ENCODE results near the gene MICAL2.
A peak's percentile ranks its signal among the peaks of the same experiment; 100 is the strongest.

MICAL2 gene

DNA sequence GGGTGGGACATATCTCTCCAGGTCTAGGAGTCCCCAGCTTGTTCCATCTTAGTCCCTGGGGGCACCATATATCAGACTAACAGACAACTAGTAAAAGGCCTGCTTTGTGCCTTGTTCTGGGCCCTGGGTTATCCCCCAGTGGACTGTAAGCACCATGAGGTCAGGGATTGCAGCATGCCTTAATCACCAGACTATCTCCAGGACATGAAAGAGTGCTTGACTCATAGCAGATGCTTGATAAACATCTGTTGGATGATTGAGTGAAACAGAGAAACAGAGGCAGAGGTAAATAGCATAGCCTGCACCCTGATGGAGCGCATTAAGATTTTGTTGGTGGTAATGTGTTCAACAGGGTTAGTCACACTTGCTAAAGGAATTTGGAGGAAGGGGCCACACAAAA lies 94.1 kb downstream of the MICAL2 start:
- Histone ChIP-seq H3K9me3 (ENCODE audit: low read length) (no peaks in the 10 kb centered on the region), H3K27me3 (ENCODE audit: control insufficient read depth in 1 of 2, insufficient read depth in 2 of 2, low read length in 2 of 2) (no peaks in the 10 kb centered on the region), H3K9ac (ENCODE audit: low read length) (no peak overlapping the region), H3K4me3 (ENCODE audit: low read depth in 1 of 2, low read length in 2 of 2) (no peak overlapping the region), H3K27ac (ENCODE audit: low read depth, low read length) (no peak overlapping the region), H3K36me3 (ENCODE audit: insufficient read depth, low read length) (peaks cover 33% of the 10 kb centered on the region), H3K4me1 (ENCODE audit: insufficient read depth, low read length) (peaks cover 24% of the 10 kb centered on the region)

GRCh38 chr11:12205330-12205729 lies 94.9 kb downstream of the MICAL2 start:
- Histone ChIP-seq H3K4me1 (ENCODE audit: insufficient read depth, low read length) (peaks cover 18% of the 10 kb centered on the region), H3K27ac (ENCODE audit: low read depth, low read length) (no peak overlapping the region), H3K9me3 (ENCODE audit: low read length) (no peaks in the 10 kb centered on the region), H3K9ac (ENCODE audit: low read length) (no peak overlapping the region), H3K36me3 (ENCODE audit: insufficient read depth, low read length) (peaks cover 40% of the 10 kb centered on the region), H3K4me3 (ENCODE audit: low read depth in 1 of 2, low read length in 2 of 2) (no peak overlapping the region), H3K27me3 (ENCODE audit: control insufficient read depth in 1 of 2, insufficient read depth in 2 of 2, low read length in 2 of 2) (no peaks in the 10 kb centered on the region)

DNA sequence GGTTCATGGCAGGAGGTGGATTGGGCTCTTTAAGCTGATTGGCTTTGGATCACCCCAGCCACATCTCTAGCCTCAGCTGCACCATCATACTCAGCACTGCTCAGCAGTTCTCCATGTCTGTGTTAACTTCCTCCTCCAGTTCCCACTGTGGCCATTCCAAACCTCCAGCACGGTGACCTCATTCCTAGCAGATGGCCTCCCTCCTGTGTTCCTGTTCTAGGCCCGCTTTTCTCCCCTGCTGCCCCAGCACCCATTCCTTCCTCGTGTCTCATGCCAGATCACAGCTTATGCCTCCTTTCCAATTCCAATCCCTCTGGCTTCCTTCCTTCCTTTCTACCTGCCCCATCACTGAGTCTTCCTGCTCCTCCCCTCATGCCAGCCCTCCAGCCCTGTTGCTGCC lies 96.1 kb downstream of the MICAL2 start:
- peaks cover 41% of the 10 kb centered on the region for H3K36me3 ChIP-seq (ENCODE audit: insufficient read depth, low read length)
- peaks cover 6% of the 10 kb centered on the region for H3K4me1 ChIP-seq (ENCODE audit: insufficient read depth, low read length)
- H3K4me3 ChIP-seq (ENCODE audit: low read depth in 1 of 2, low read length in 2 of 2), result no peak overlapping the region
- no peaks in the 10 kb centered on the region for H3K27me3 ChIP-seq (ENCODE audit: control insufficient read depth in 1 of 2, insufficient read depth in 2 of 2, low read length in 2 of 2)
- H3K9me3 ChIP-seq (ENCODE audit: low read length), result no peaks in the 10 kb centered on the region
- no peak overlapping the region for H3K9ac ChIP-seq (ENCODE audit: low read length)
- no peak overlapping the region for H3K27ac ChIP-seq (ENCODE audit: low read depth, low read length)

DNA sequence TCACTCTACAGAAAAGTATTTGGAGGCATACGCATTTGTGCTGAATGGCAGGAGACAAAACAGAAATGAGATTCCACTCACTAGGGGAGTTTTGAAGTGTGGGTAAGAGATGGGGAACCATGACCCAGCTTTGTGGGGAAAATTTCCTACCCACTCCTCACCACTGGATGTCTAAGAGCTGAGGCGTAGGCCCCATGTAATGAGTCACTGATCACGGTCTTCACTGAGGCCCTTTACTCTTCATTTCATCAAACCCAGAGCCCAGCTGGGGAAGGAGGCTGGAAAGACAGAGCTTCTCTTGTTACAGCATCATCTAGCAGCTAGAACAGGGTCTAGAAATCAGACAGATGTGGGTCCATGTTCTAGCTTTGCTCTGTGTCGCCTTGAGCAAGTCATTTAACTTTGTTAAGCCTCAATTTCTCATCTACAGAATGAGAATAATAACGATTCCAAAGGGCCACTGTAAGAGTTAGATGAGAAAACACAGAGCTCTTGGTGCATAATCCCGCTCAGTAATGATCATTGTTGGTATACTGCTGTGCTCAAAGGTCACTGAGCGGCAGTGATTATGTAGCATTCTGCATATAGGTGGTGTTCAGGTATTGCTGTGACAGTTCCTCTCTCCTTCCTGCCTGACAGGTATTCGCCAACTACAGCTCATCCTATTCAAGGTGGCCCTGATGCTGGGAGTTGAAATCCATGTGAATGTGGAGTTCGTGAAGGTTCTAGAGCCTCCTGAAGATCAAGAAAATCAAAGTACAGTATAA lies 97.2 kb downstream of the MICAL2 start:
- no peak overlapping the region for H3K27ac ChIP-seq (ENCODE audit: low read depth, low read length)

DNA sequence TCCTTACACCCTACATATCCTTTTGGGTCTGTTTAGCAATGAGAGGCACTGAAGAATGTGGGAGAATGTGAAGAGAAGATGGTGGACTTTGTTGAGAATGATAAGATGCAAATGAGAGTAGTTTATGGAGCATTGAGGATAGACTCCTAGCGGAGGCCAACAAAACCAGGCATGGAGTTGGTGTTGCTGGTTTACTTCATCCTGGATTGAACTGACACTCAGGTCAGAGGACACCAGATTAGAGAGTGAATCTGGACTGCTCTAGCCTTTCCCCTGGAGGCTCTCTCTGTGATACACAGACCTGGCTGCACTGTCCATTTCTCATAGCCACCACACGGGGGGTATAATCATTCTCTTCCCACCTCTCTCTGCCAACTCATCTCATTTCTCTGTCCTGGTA lies 98.7 kb downstream of the MICAL2 start:
- Histone ChIP-seq H3K4me1 (ENCODE audit: insufficient read depth, low read length) (peaks cover 18% of the 10 kb centered on the region), H3K4me3 (ENCODE audit: low read depth in 1 of 2, low read length in 2 of 2) (no peak overlapping the region), H3K27me3 (ENCODE audit: control insufficient read depth in 1 of 2, insufficient read depth in 2 of 2, low read length in 2 of 2) (no peaks in the 10 kb centered on the region), H3K9ac (ENCODE audit: low read length) (no peak overlapping the region), H3K27ac (ENCODE audit: low read depth, low read length) (no peak overlapping the region), H3K36me3 (ENCODE audit: insufficient read depth, low read length) (peaks cover 44% of the 10 kb centered on the region), H3K9me3 (ENCODE audit: low read length) (no peaks in the 10 kb centered on the region)

More for the DNA sequence above, 97.2 kb downstream of the MICAL2 start:
- Histone ChIP-seq H3K36me3 (ENCODE audit: insufficient read depth, low read length) (peaks cover 41% of the 10 kb centered on the region), H3K9me3 (ENCODE audit: low read length) (no peaks in the 10 kb centered on the region), H3K27me3 (ENCODE audit: control insufficient read depth in 1 of 2, insufficient read depth in 2 of 2, low read length in 2 of 2) (no peaks in the 10 kb centered on the region), H3K4me1 (ENCODE audit: insufficient read depth, low read length) (peaks cover 5% of the 10 kb centered on the region), H3K4me3 (ENCODE audit: low read depth in 1 of 2, low read length in 2 of 2) (no peak overlapping the region), H3K9ac (ENCODE audit: low read length) (no peak overlapping the region)

- no peak overlapping the region for H3K9ac ChIP-seq (ENCODE audit: low read length)
- peaks cover 52% of the 10 kb centered on the region for H3K36me3 ChIP-seq (ENCODE audit: insufficient read depth, low read length)
- H3K27me3 ChIP-seq (ENCODE audit: control insufficient read depth in 1 of 2, insufficient read depth in 2 of 2, low read length in 2 of 2), result no peaks in the 10 kb centered on the region
- peaks cover 18% of the 10 kb centered on the region for H3K4me1 ChIP-seq (ENCODE audit: insufficient read depth, low read length)
- H3K27ac ChIP-seq (ENCODE audit: low read depth, low read length), result no peak overlapping the region
- H3K9me3 ChIP-seq (ENCODE audit: low read length), result no peaks in the 10 kb centered on the region
- H3K4me3 ChIP-seq (ENCODE audit: low read depth in 1 of 2, low read length in 2 of 2), result no peak overlapping the region
Observed at GRCh38 chr11:12210200-12210599, 99.8 kb downstream of the MICAL2 start.

- peaks cover 51% of the 10 kb centered on the region for H3K36me3 ChIP-seq (ENCODE audit: insufficient read depth, low read length)
- no peak overlapping the region for H3K27ac ChIP-seq (ENCODE audit: low read depth, low read length)
- no peaks in the 10 kb centered on the region for H3K9me3 ChIP-seq (ENCODE audit: low read length)
- no peaks in the 10 kb centered on the region for H3K27me3 ChIP-seq (ENCODE audit: control insufficient read depth in 1 of 2, insufficient read depth in 2 of 2, low read length in 2 of 2)
- peaks cover 26% of the 10 kb centered on the region for H3K4me1 ChIP-seq (ENCODE audit: insufficient read depth, low read length)
- H3K4me3 ChIP-seq (ENCODE audit: low read depth in 1 of 2, low read length in 2 of 2), result no peak overlapping the region
- H3K9ac ChIP-seq (ENCODE audit: low read length), result no peak overlapping the region
Observed at GRCh38 chr11:12211331-12212065, 101.1 kb downstream of the MICAL2 start.

GRCh38 chr11:12212174-12212820 lies 101.9 kb downstream of the MICAL2 start:
- Histone ChIP-seq H3K9me3 (ENCODE audit: low read length) (no peaks in the 10 kb centered on the region), H3K4me3 (ENCODE audit: low read depth in 1 of 2, low read length in 2 of 2) (no peak overlapping the region), H3K36me3 (ENCODE audit: insufficient read depth, low read length) (peaks cover 46% of the 10 kb centered on the region), H3K4me1 (ENCODE audit: insufficient read depth, low read length) (peaks cover 34% of the 10 kb centered on the region), H3K27ac (ENCODE audit: low read depth, low read length) (peak overlapping the region; percentile 21), H3K27me3 (ENCODE audit: control insufficient read depth in 1 of 2, insufficient read depth in 2 of 2, low read length in 2 of 2) (no peaks in the 10 kb centered on the region), H3K9ac (ENCODE audit: low read length) (no peak overlapping the region)

- Histone ChIP-seq H3K27ac (ENCODE audit: low read depth, low read length) (peak overlapping the region; percentile 21), H3K4me3 (ENCODE audit: low read depth in 1 of 2, low read length in 2 of 2) (no peak overlapping the region), H3K36me3 (ENCODE audit: insufficient read depth, low read length) (peaks cover 42% of the 10 kb centered on the region), H3K4me1 (ENCODE audit: insufficient read depth, low read length) (peaks cover 39% of the 10 kb centered on the region), H3K9me3 (ENCODE audit: low read length) (no peaks in the 10 kb centered on the region), H3K9ac (ENCODE audit: low read length) (no peak overlapping the region), H3K27me3 (ENCODE audit: control insufficient read depth in 1 of 2, insufficient read depth in 2 of 2, low read length in 2 of 2) (no peaks in the 10 kb centered on the region)
Observed at GRCh38 chr11:12212821-12213185, 102.4 kb downstream of the MICAL2 start.

- Histone ChIP-seq H3K27ac (ENCODE audit: low read depth, low read length) (no peak overlapping the region), H3K9ac (ENCODE audit: low read length) (no peak overlapping the region), H3K36me3 (ENCODE audit: insufficient read depth, low read length) (peaks cover 34% of the 10 kb centered on the region), H3K4me3 (ENCODE audit: low read depth in 1 of 2, low read length in 2 of 2) (no peak overlapping the region), H3K9me3 (ENCODE audit: low read length) (no peaks in the 10 kb centered on the region), H3K27me3 (ENCODE audit: control insufficient read depth in 1 of 2, insufficient read depth in 2 of 2, low read length in 2 of 2) (no peaks in the 10 kb centered on the region), H3K4me1 (ENCODE audit: insufficient read depth, low read length) (peaks cover 49% of the 10 kb centered on the region)
Observed at GRCh38 chr11:12213883-12214282, 103.5 kb downstream of the MICAL2 start.

- H3K9ac ChIP-seq (ENCODE audit: low read length), result no peak overlapping the region
- H3K4me3 ChIP-seq (ENCODE audit: low read depth in 1 of 2, low read length in 2 of 2), result no peak overlapping the region
- H3K27me3 ChIP-seq (ENCODE audit: control insufficient read depth in 1 of 2, insufficient read depth in 2 of 2, low read length in 2 of 2), result no peaks in the 10 kb centered on the region
- no peaks in the 10 kb centered on the region for H3K9me3 ChIP-seq (ENCODE audit: low read length)
- peaks cover 57% of the 10 kb centered on the region for H3K4me1 ChIP-seq (ENCODE audit: insufficient read depth, low read length)
- H3K27ac ChIP-seq (ENCODE audit: low read depth, low read length), result no peak overlapping the region
- H3K36me3 ChIP-seq (ENCODE audit: insufficient read depth, low read length), result peaks cover 28% of the 10 kb centered on the region
Observed at GRCh38 chr11:12214751-12215150, 104.4 kb downstream of the MICAL2 start.

Measured in muscle layer of colon (tissue), 2 donors.